ENCODE data around the gene LENG9. TPM values are rescaled to one million over a fixed set of nuclear protein-coding genes. Genes with fewer than 3 reads are reported as not detected.
"Not testable (repeated sequence)": the region's sequence is repeated elsewhere in the genome, so short reads cannot be mapped to it uniquely, and the experiment has no call there.

LENG9 gene
- total and polyA plus RNA-seq, 8 donors, result 1.3 to 14.5 (median 7.1) TPM

DNA sequence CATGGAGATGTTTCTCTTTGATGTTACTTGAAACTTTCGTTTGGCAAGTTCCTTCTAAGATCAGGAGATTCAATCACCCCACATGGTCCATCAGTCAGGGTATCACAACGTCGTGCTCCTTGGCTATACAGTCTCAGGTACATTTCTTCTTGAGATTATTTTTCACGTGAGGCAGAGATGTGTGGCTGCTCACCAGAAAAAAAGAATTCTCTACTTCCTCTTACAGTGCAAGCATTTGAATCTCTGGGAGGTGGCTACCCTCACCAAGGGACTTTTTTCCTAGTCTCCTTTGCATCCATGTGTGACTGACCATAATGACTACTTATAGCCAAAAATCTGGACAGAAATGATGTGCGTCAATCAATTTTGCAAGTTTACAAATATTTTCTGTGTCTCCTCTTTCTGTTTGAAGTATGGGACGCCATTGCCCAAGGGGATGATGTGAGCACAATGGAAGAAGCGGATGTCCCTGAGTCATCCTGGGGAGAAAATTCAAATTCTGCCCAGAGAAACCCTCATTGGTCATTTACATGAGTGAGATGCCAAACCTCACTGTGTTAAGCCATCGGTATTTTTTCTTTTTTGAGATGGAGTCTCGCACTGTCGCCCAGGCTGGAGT, 30.5 kb upstream of the LENG9 start:
- H3K4me1 ChIP-seq, result no peaks in the 10 kb centered on the region
- H3K4me3 ChIP-seq, result no peak overlapping the region
- WGBS, 5 donors, result 70 to 76% (median 73%) methylated on average over 10 of the region's 10 CpGs
- H3K27me3 ChIP-seq, result peaks cover 0 to 66% (median 7%) of the 10 kb centered on the region in 3 donors
- no peak for TF ChIP-seq POLR2AphosphoS5 (IDR thresholded peaks at IDR 0.05)
- no peak for TF ChIP-seq POLR2A (IDR thresholded peaks at IDR 0.05)
- TF ChIP-seq, protein P1, sequence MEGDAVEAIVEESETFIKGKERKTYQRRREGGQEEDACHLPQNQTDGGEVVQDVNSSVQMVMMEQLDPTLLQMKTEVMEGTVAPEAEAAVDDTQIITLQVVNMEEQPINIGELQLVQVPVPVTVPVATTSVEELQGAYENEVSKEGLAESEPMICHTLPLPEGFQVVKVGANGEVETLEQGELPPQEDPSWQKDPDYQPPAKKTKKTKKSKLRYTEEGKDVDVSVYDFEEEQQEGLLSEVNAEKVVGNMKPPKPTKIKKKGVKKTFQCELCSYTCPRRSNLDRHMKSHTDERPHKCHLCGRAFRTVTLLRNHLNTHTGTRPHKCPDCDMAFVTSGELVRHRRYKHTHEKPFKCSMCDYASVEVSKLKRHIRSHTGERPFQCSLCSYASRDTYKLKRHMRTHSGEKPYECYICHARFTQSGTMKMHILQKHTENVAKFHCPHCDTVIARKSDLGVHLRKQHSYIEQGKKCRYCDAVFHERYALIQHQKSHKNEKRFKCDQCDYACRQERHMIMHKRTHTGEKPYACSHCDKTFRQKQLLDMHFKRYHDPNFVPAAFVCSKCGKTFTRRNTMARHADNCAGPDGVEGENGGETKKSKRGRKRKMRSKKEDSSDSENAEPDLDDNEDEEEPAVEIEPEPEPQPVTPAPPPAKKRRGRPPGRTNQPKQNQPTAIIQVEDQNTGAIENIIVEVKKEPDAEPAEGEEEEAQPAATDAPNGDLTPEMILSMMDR (IDR thresholded peaks at IDR 0.05), result no peak
- TF ChIP-seq EP300 (IDR thresholded peaks at IDR 0.05), result no peak
- no peaks in the 10 kb centered on the region for H3K9me3 ChIP-seq
- DNase-seq, result no peak
- H3K27ac ChIP-seq, result no peak overlapping the region
- intact Hi-C loops (cut with DNase I; ENCODE audit: low total_unique reads), result no loop called here
- no peaks in the 10 kb centered on the region for H3K36me3 ChIP-seq

DNA sequence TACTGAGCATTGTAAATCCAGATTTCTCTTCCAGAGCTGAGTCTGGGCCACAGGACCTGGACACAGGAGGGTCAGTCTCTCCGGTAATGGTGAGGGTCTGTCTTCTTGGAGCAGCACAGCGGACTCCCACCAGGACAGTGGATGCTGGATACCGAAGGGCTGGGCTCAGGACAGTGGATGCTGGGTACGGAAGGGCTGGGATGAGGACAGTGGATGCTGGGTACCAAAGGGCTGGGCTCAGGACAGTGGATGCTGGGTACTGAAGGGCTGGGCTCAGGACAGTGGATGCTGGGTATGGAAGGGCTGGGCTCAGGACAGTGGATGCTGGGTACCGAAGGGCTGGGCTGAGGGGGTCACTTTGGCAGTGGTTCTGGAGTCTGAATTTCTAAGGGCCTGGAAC, 29.5 kb upstream of the LENG9 start:
- H3K4me3 ChIP-seq; intact Hi-C loops (cut with DNase I; ENCODE audit: low total_unique reads); H3K36me3 ChIP-seq; H3K9me3 ChIP-seq; H3K27ac ChIP-seq; H3K4me1 ChIP-seq; DNase-seq: not testable (repeated sequence)
- H3K27me3 ChIP-seq, result peaks cover 0 to 66% (median 7%) of the 10 kb centered on the region in 3 donors
- 70 to 94% (median 81%) methylated on average over 4 to 5 of the region's 5 CpGs for whole genome bisulfite sequencing, 5 donors

DNA sequence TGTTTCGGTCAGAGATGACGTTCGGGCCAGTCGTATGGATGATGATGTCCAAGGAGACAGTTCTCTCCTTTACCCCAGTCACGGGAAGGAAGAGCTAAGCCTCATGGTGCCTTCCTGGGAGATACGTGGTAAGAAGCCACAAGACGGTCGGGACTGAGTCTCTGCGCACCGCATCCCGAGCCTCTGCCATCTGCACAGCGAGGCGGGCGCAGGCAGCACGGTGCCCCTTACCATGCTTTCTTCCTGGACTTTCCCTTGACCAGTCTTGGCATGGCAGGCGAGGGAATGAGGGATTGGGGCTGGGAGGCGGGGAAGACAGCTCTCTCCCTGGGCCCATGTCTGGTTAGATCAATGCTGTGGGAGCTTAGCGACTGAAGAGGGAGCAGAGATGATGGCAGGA, 29.0 kb upstream of the LENG9 start:
- H3K27me3 ChIP-seq, result peaks cover 0 to 66% (median 7%) of the 10 kb centered on the region in 3 donors
- no peaks in the 10 kb centered on the region for H3K9me3 ChIP-seq
- TF ChIP-seq, protein P1 (IDR thresholded peaks at IDR 0.05), result no peak
- TF ChIP-seq POLR2A (IDR thresholded peaks at IDR 0.05) (no peak), POLR2AphosphoS5 (IDR thresholded peaks at IDR 0.05) (no peak), EP300 (IDR thresholded peaks at IDR 0.05) (no peak)
- WGBS, 5 donors, result 79 to 87% (median 86%) methylated on average over 18 of the region's 18 CpGs
- H3K4me1 ChIP-seq, result no peaks in the 10 kb centered on the region
- H3K4me3 ChIP-seq, result no peak overlapping the region
- no peak overlapping the region for H3K27ac ChIP-seq
- intact Hi-C loops (cut with DNase I; ENCODE audit: low total_unique reads), result no loop called here
- no peak for DNase-seq
- no peaks in the 10 kb centered on the region for H3K36me3 ChIP-seq

DNA sequence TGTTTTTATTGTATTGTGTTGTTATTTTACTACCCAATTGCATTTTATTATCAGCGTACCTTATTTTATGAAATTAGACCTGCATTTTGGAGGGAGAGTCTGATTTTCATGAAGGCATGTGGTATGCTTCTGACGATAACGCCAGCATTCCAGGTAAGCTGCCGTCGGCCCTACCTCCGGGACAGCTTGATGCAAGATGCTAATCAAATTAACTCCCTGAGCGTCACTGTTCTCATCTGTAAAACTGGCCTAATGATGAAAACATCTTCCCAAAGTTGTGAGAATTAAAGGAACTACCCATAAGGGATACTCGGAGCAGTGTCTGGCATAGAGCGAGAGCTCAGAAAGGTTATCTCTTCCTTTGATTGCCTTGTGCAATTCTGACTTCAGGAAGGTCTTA, 26.2 kb upstream of the LENG9 start:
- H3K36me3 ChIP-seq, result no peaks in the 10 kb centered on the region
- H3K27me3 ChIP-seq, result peaks cover 0 to 54% (median 8%) of the 10 kb centered on the region in 3 donors
- intact Hi-C loops (cut with DNase I; ENCODE audit: low total_unique reads), result loop anchor here (10.0 kb wide), 1 partner anchor 185 kb away; no protein-coding TSS in a partner anchor
- H3K27ac ChIP-seq, result no peak overlapping the region
- H3K4me3 ChIP-seq, result no peak overlapping the region
- no peaks in the 10 kb centered on the region for H3K9me3 ChIP-seq
- no peak for DNase-seq
- no peak for TF ChIP-seq POLR2A (IDR thresholded peaks at IDR 0.05)
- WGBS, 5 donors, result 55 to 72% (median 63%) methylated on average over 9 of the region's 9 CpGs
- H3K4me1 ChIP-seq, result no peaks in the 10 kb centered on the region

DNA sequence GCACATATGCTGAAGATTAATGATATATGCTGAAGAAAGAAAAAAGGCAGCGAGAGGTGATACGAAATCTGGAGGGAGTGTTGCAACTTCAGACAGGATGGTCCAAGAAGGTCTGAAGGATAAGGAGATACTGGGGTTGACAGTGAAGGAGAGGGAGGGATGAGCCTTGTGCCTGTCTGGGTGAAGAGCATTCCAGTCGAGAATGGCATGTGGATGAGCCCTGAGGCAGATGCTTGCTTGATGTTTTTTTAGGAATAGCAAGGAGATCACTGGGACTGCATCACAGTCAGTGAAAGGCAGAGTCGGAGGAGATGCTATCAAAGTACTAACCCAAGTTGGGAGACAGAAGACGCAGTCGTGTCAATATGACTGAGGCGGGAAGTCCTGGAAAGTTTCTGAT, 25.8 kb upstream of the LENG9 start:
- no peaks in the 10 kb centered on the region for H3K4me1 ChIP-seq
- WGBS, 5 donors, result 67 to 76% (median 72%) methylated on average over 7 of the region's 7 CpGs
- intact Hi-C loops (cut with DNase I; ENCODE audit: low total_unique reads), result loop anchor here (10.0 kb wide), 1 partner anchor 185 kb away; no protein-coding TSS in a partner anchor
- no peak overlapping the region for H3K4me3 ChIP-seq
- no peak for DNase-seq
- no peaks in the 10 kb centered on the region for H3K36me3 ChIP-seq
- peaks cover 0 to 54% (median 12%) of the 10 kb centered on the region in 3 donors for H3K27me3 ChIP-seq
- TF ChIP-seq POLR2A (IDR thresholded peaks at IDR 0.05), result no peak
- TF ChIP-seq EP300 (IDR thresholded peaks at IDR 0.05), result no peak
- TF ChIP-seq POLR2AphosphoS5 (IDR thresholded peaks at IDR 0.05), result no peak
- TF ChIP-seq, protein P1 (IDR thresholded peaks at IDR 0.05), result no peak
- no peak overlapping the region for H3K27ac ChIP-seq
- no peaks in the 10 kb centered on the region for H3K9me3 ChIP-seq

All from stomach (tissue), 9 donors.